ENCODE results near the gene NRG3.

The NRG3 gene

DNA sequence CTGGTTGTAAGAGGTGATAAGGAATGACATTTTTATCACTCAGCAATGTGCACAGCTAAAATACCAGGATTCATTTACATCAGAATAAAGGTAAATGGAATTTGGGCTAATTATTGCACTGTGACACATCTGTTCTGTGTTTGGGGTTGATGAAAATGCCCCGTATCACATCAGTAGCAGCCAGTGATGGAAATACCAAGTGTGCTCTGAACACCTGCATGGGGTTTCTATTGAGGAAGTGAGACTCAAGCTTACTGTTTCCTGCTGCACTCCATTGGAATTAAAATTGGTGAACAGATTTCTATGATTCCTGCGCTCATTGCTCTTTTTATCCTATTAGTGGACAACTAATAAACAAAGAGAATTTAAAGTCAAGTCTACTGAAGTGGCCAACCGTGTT, 296.9 kb downstream of the NRG3 start:
- H3K4me3 ChIP-seq (ENCODE audit: low read depth in 1 of 2, low read length in 2 of 2): no peak overlapping the region
- no peaks in the 10 kb centered on the region for H3K4me1 ChIP-seq (ENCODE audit: control insufficient read depth in 1 of 2, insufficient read depth in 2 of 2, low read length in 2 of 2)
- H3K36me3 ChIP-seq (ENCODE audit: control insufficient read depth in 1 of 2, insufficient read depth in 2 of 2, low read length in 2 of 2): no peaks in the 10 kb centered on the region
- H3K27ac ChIP-seq (ENCODE audit: low read length): no peak overlapping the region
- H3K9me3 ChIP-seq (ENCODE audit: control insufficient read depth in 1 of 2, low read length in 2 of 2): no peaks in the 10 kb centered on the region
- H3K27me3 ChIP-seq (ENCODE audit: low read depth, low read length): no peaks in the 10 kb centered on the region

DNA sequence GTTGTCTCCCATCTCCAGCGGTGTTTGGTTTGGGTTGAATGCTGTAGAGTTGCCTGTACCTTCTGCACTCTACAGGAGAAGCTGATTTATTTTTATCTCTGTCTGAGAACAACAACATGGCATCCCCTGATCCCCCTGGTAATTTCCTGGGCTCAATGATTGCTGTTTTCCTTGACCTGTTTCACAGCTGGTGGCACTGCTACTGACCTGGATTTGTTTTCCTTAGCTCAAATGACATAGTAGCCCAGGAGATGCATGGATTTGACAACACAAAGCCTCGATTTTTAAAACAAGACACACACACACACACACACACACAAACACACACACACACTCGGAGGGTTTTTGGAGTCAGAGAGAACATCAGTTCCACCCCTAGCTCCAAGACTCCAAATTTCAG, 301.6 kb downstream of the NRG3 start:
- Histone ChIP-seq H3K4me3 (ENCODE audit: low read depth in 1 of 2, low read length in 2 of 2) (no peak overlapping the region), H3K4me1 (ENCODE audit: control insufficient read depth in 1 of 2, insufficient read depth in 2 of 2, low read length in 2 of 2) (no peaks in the 10 kb centered on the region), H3K27me3 (ENCODE audit: low read depth, low read length) (no peaks in the 10 kb centered on the region), H3K36me3 (ENCODE audit: control insufficient read depth in 1 of 2, insufficient read depth in 2 of 2, low read length in 2 of 2) (no peaks in the 10 kb centered on the region), H3K9me3 (ENCODE audit: control insufficient read depth in 1 of 2, low read length in 2 of 2) (no peaks in the 10 kb centered on the region), H3K27ac (ENCODE audit: low read length) (no peak overlapping the region)

DNA sequence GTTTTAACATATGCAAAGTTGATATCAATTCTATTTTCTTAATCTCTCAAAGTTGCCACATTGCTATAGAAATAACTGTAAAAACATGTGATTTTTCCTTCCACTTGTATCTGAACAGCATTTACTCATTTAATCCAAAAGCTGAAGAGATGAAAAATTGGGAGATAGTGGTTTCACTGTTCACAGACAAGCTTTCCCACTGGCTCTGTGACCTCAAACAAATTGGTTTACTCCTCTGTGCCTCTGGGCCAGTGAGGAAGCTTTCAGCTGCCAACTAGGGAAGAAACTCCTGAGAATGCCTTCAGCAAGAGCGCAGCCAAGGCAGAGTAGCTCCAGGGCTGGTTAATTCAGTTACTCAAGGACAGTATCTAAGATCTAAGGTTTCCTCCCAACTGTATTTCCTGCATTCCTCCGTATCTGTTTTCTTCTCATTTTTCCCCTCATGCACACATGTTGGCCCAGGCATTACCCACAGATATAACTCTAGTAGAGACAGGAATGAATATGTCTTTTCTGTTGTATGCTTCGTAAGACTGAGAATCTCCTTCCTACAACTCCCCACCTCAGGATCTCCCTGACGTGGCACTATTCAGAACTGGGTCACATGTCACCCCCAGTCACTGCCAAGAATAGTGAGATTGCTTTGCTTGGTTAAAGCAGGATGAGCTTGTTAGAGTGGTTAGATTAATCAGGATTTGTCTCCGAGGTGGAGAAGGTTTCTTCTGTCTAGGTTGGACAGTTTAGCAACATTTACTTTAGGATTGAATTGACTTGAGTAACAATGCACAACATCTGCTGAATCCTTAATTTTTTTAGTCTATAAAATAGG, 315.7 kb downstream of the NRG3 start:
- H3K4me3 ChIP-seq (ENCODE audit: low read depth in 1 of 2, low read length in 2 of 2): no peak overlapping the region
- H3K36me3 ChIP-seq (ENCODE audit: control insufficient read depth in 1 of 2, insufficient read depth in 2 of 2, low read length in 2 of 2): no peaks in the 10 kb centered on the region
- no peaks in the 10 kb centered on the region for H3K27me3 ChIP-seq (ENCODE audit: low read depth, low read length)
- no peaks in the 10 kb centered on the region for H3K9me3 ChIP-seq (ENCODE audit: control insufficient read depth in 1 of 2, low read length in 2 of 2)
- H3K27ac ChIP-seq (ENCODE audit: low read length): no peak overlapping the region
- no peaks in the 10 kb centered on the region for H3K4me1 ChIP-seq (ENCODE audit: control insufficient read depth in 1 of 2, insufficient read depth in 2 of 2, low read length in 2 of 2)

DNA sequence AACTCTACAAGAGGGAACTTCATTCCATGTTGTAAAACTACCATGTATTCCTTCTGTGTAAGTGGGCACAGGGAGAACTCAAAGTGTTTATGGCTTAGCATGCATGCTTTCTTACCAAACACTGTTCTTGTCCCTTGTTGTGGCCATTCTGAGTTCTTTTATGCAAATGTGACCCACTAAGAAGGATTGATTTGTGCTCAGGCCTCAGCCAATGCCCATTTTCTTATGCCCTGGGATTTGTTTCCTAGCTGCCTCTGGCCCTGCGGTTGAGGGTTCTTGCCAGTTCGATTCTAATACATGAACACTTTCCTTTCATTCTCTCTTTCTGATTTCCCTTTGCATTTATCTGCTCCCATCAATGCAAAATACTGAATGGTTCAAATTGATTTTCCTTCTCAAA, 316.7 kb downstream of the NRG3 start:
- Histone ChIP-seq H3K9me3 (ENCODE audit: control insufficient read depth in 1 of 2, low read length in 2 of 2) (no peaks in the 10 kb centered on the region), H3K36me3 (ENCODE audit: control insufficient read depth in 1 of 2, insufficient read depth in 2 of 2, low read length in 2 of 2) (no peaks in the 10 kb centered on the region), H3K4me1 (ENCODE audit: control insufficient read depth in 1 of 2, insufficient read depth in 2 of 2, low read length in 2 of 2) (no peaks in the 10 kb centered on the region), H3K27me3 (ENCODE audit: low read depth, low read length) (no peaks in the 10 kb centered on the region), H3K4me3 (ENCODE audit: low read depth in 1 of 2, low read length in 2 of 2) (no peak overlapping the region), H3K27ac (ENCODE audit: low read length) (no peak overlapping the region)

DNA sequence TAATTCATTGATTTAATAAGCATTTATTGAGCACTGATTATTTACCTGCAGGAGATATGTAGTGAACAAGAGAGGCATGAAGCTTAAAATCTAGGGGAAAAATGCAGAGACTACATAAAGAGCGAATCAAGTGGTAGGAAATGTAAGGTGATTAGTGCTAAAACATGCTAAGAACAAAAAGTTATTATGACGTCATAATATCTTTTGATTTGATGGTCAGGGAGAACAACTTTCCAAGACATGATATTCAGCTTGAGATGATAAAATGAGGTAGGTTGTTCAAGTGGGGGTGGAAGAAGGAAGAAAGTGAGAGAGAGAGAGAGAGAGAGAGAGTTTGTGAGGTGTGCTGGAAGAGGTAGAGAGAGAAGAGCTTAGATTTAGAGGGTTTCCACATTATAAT, 317.7 kb downstream of the NRG3 start:
- Histone ChIP-seq H3K27ac (ENCODE audit: low read length) (no peak overlapping the region), H3K4me3 (ENCODE audit: low read depth in 1 of 2, low read length in 2 of 2) (no peak overlapping the region), H3K36me3 (ENCODE audit: control insufficient read depth in 1 of 2, insufficient read depth in 2 of 2, low read length in 2 of 2) (no peaks in the 10 kb centered on the region), H3K9me3 (ENCODE audit: control insufficient read depth in 1 of 2, low read length in 2 of 2) (no peaks in the 10 kb centered on the region), H3K27me3 (ENCODE audit: low read depth, low read length) (no peaks in the 10 kb centered on the region), H3K4me1 (ENCODE audit: control insufficient read depth in 1 of 2, insufficient read depth in 2 of 2, low read length in 2 of 2) (no peaks in the 10 kb centered on the region)

DNA sequence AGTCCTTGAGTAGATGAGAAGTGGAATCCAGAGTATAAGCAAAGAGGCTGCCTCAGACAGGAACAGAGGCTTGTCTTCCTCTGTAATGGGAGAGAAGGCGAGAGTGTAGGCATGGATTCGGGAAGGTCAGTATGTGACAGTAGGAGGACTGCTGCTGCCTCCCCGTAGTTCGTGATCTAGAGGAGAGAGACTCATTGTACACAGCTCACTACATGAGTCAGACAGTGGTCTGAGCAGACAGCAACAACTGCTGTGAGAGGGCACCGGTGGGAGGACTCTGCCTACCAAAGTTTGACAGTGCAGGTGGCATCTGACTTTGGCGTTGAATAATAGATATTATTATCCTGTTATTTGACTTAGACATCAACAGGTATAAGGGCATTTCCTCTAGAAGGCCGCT, 319.4 kb downstream of the NRG3 start:
- Histone ChIP-seq H3K27ac (ENCODE audit: low read length) (no peak overlapping the region), H3K36me3 (ENCODE audit: control insufficient read depth in 1 of 2, insufficient read depth in 2 of 2, low read length in 2 of 2) (no peaks in the 10 kb centered on the region), H3K4me1 (ENCODE audit: control insufficient read depth in 1 of 2, insufficient read depth in 2 of 2, low read length in 2 of 2) (no peaks in the 10 kb centered on the region), H3K27me3 (ENCODE audit: low read depth, low read length) (no peaks in the 10 kb centered on the region), H3K4me3 (ENCODE audit: low read depth in 1 of 2, low read length in 2 of 2) (no peak overlapping the region), H3K9me3 (ENCODE audit: control insufficient read depth in 1 of 2, low read length in 2 of 2) (no peaks in the 10 kb centered on the region)

DNA sequence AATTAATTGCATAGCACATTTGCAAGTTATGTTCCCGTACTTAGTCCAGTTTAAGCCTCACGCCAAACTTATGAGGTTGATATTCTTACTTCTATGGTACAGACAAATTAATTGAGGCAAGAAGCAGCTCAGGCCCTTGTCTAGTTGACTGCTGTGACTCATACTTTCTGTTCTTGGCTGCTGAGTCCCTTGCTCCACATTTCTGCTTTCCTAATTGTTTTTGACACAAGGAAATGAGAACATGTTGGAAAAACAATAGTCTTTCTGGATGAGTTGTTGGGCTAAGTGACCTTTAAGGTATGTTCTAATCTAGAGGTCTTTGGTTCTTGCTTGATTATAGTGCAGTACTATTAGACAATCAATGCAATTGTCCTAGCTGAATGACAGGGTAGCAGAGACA, 331.8 kb downstream of the NRG3 start:
- Histone ChIP-seq H3K27ac (ENCODE audit: low read length) (no peak overlapping the region), H3K4me1 (ENCODE audit: control insufficient read depth in 1 of 2, insufficient read depth in 2 of 2, low read length in 2 of 2) (no peaks in the 10 kb centered on the region), H3K4me3 (ENCODE audit: low read depth in 1 of 2, low read length in 2 of 2) (no peak overlapping the region)

DNA sequence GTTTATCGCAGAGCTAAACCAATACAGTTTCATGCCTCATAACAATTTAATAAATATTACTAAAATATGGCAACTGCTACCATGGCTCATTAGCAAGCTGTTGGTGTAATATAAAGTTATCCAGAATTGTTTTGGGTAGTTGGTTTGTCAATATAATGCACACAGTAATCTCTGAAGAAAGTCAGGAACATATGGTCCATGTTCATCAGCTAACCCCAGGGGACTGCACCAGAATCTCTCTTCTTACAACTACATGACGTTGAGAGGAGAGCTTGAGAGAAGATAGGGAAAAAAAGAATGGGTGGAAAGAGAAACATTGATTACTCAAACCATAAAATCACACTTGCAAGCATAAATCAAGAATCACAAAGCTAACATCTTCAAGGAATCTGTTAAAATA, 333.7 kb downstream of the NRG3 start:
- Histone ChIP-seq H3K9me3 (ENCODE audit: control insufficient read depth in 1 of 2, low read length in 2 of 2) (no peaks in the 10 kb centered on the region), H3K36me3 (ENCODE audit: control insufficient read depth in 1 of 2, insufficient read depth in 2 of 2, low read length in 2 of 2) (no peaks in the 10 kb centered on the region), H3K27ac (ENCODE audit: low read length) (no peak overlapping the region), H3K27me3 (ENCODE audit: low read depth, low read length) (no peaks in the 10 kb centered on the region), H3K4me3 (ENCODE audit: low read depth in 1 of 2, low read length in 2 of 2) (no peak overlapping the region), H3K4me1 (ENCODE audit: control insufficient read depth in 1 of 2, insufficient read depth in 2 of 2, low read length in 2 of 2) (no peaks in the 10 kb centered on the region)

More for the DNA sequence above, 331.8 kb downstream of the NRG3 start:
- no peaks in the 10 kb centered on the region for H3K27me3 ChIP-seq (ENCODE audit: low read depth, low read length)
- H3K9me3 ChIP-seq (ENCODE audit: control insufficient read depth in 1 of 2, low read length in 2 of 2): no peaks in the 10 kb centered on the region
- H3K36me3 ChIP-seq (ENCODE audit: control insufficient read depth in 1 of 2, insufficient read depth in 2 of 2, low read length in 2 of 2): no peaks in the 10 kb centered on the region

DNA sequence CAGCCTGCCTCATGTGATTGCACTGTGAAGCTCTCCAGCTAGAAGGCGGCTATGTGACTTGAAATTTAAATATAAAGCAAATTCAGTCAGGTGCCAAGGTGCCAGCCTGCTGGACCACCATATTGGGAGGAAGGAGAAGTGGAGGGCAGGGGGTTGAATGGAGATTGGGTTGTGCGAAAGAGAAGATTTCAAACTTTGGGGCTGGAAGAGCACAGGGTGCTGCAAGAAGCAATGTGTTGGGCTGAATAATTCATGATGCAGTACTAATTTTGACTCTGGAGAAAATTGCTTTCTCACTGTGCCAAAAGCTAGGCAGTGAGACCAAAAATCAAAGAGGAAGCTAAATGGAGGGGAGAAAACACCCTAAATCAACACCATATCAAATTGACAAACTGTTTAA, 335.3 kb downstream of the NRG3 start:
- H3K9me3 ChIP-seq (ENCODE audit: control insufficient read depth in 1 of 2, low read length in 2 of 2): no peaks in the 10 kb centered on the region
- no peaks in the 10 kb centered on the region for H3K36me3 ChIP-seq (ENCODE audit: control insufficient read depth in 1 of 2, insufficient read depth in 2 of 2, low read length in 2 of 2)
- H3K4me3 ChIP-seq (ENCODE audit: low read depth in 1 of 2, low read length in 2 of 2): no peak overlapping the region
- no peaks in the 10 kb centered on the region for H3K27me3 ChIP-seq (ENCODE audit: low read depth, low read length)
- no peaks in the 10 kb centered on the region for H3K4me1 ChIP-seq (ENCODE audit: control insufficient read depth in 1 of 2, insufficient read depth in 2 of 2, low read length in 2 of 2)
- no peak overlapping the region for H3K27ac ChIP-seq (ENCODE audit: low read length)

DNA sequence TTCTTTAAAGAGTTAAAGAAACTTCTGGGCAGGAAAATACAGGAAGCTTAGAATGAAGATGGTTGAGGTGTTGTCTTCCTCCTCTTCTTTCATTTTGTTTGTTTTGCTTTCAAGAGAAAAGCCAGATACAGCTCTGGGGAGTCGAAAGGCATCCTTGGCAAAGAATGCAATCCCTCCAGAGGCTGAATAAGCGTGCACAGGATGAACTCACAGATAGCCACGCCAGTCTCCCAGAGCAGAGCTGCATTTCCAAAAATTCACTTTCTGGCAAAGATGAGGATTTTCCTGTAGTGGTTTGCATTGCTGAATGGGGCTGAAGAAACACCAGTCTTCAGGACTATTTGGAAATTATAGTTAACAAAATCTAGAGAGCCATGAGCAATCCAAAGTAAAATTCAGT, 336.4 kb downstream of the NRG3 start:
- H3K4me3 ChIP-seq (ENCODE audit: low read depth in 1 of 2, low read length in 2 of 2): no peak overlapping the region
- no peaks in the 10 kb centered on the region for H3K9me3 ChIP-seq (ENCODE audit: control insufficient read depth in 1 of 2, low read length in 2 of 2)
- H3K4me1 ChIP-seq (ENCODE audit: control insufficient read depth in 1 of 2, insufficient read depth in 2 of 2, low read length in 2 of 2): no peaks in the 10 kb centered on the region
- H3K27me3 ChIP-seq (ENCODE audit: low read depth, low read length): no peaks in the 10 kb centered on the region
- no peak overlapping the region for H3K27ac ChIP-seq (ENCODE audit: low read length)
- H3K36me3 ChIP-seq (ENCODE audit: control insufficient read depth in 1 of 2, insufficient read depth in 2 of 2, low read length in 2 of 2): no peaks in the 10 kb centered on the region

DNA sequence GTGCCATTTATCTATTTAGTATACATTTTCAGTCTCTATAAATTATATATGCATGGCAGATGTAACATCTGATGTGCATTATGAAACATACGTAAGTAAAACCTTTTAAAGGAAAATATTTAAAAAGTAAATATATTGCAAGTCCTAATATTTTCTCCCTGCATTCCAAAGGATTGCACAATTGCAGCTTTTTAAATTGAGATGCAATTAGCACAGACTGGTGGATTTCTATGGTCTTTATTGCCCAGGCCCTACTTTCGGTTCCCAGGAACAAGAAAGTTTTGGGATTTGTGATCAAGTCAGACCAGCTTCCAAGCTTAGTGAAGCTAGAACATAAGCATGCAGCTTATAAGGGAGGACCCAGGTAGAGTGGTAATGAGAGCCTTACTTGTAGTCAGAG, 337.8 kb downstream of the NRG3 start:
- no peaks in the 10 kb centered on the region for H3K27me3 ChIP-seq (ENCODE audit: low read depth, low read length)
- no peak overlapping the region for H3K27ac ChIP-seq (ENCODE audit: low read length)
- no peaks in the 10 kb centered on the region for H3K4me1 ChIP-seq (ENCODE audit: control insufficient read depth in 1 of 2, insufficient read depth in 2 of 2, low read length in 2 of 2)
- H3K4me3 ChIP-seq (ENCODE audit: low read depth in 1 of 2, low read length in 2 of 2): no peak overlapping the region
- no peaks in the 10 kb centered on the region for H3K9me3 ChIP-seq (ENCODE audit: control insufficient read depth in 1 of 2, low read length in 2 of 2)
- no peaks in the 10 kb centered on the region for H3K36me3 ChIP-seq (ENCODE audit: control insufficient read depth in 1 of 2, insufficient read depth in 2 of 2, low read length in 2 of 2)

DNA sequence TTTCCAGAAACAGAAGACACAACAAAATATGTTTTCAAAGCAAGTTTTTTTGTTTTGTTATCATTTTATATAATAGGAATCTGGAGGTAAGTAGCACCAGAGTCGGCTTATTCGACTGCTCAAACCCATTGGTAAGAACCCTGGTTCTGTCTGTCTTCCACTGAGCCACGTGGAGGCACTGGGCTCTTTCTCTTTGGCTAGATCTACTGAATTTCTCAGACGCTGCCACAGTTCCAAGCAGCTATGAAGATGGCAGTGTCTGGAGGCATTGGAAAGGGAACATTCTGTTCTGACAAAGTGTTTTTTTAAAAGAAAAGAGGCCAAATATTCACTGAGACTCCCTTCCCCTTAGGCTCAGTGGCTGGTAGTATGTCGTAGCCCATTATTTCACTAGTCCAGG, 338.8 kb downstream of the NRG3 start:
- Histone ChIP-seq H3K36me3 (ENCODE audit: control insufficient read depth in 1 of 2, insufficient read depth in 2 of 2, low read length in 2 of 2) (no peaks in the 10 kb centered on the region), H3K27me3 (ENCODE audit: low read depth, low read length) (no peaks in the 10 kb centered on the region), H3K4me1 (ENCODE audit: control insufficient read depth in 1 of 2, insufficient read depth in 2 of 2, low read length in 2 of 2) (no peaks in the 10 kb centered on the region), H3K27ac (ENCODE audit: low read length) (no peak overlapping the region), H3K4me3 (ENCODE audit: low read depth in 1 of 2, low read length in 2 of 2) (no peak overlapping the region), H3K9me3 (ENCODE audit: control insufficient read depth in 1 of 2, low read length in 2 of 2) (no peaks in the 10 kb centered on the region)

All from muscle layer of duodenum (tissue), 2 donors.